ENCODE data around the gene NTM. TPM values are rescaled to one million over a fixed set of nuclear protein-coding genes. Genes with fewer than 3 reads are reported as not detected.
"Not testable (repeated sequence)": the region's sequence is repeated elsewhere in the genome, so short reads cannot be mapped to it uniquely, and the experiment has no call there.

Gene NTM
- total RNA-seq: 158 TPM

- DNase-seq: peak; percentile 75
These were observed at the start of gene NTM for GRCh38 chr11:131370090-131370751. Gene NTM, plus strand, starts transcription at chr11:131370615.

DNA sequence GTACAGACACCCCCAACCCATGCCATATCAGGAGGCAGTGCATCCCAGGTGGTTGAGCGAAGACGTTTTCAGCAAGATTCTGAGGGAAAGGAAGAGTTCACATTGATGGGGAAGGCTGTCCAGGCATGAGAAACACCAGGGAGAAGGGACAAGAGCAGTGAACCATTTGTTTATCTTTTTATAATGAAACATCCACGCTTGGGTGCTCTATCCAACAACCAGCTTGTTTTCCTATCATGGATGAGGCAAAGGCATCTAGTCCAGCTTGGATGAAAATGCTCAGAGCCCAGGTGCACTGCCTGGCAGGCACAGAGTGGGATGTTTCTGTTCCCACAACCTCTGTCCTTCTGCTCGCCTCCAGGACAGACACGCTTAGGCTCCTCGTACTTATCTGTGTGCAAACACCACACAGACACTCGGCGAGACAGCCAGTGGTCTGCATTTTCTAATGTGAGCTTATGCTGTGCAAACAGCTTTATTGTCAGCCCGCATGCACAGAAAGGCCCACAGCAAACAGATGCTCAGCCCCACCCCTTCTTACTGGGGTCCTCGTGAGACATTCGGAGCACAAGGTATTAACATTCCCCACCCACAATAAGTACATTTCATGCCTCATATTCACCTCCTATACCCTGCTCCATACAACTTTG lies 45.4 kb upstream of the NTM start:
- no peak for DNase-seq

DNA sequence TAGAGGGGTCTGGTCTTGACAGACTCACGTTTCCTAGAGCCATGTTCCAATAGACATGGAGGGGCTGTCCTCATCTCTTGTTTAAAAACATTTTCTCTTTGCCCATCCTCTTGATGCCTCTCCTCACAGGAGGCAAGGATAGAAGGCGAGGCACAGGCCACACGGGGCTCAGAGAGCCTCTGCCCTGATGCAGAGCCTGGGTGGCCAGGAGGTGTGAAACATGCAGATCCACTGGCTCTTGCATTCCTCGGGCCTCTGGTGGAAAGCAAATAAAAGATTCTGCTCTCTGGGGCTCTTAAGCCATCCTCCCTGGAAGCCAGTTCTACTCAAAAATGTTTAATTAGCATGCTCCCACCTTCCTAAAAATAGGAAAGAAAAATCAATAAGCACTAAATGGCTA lies 43.6 kb upstream of the NTM start:
- DNase-seq: no peak

DNA sequence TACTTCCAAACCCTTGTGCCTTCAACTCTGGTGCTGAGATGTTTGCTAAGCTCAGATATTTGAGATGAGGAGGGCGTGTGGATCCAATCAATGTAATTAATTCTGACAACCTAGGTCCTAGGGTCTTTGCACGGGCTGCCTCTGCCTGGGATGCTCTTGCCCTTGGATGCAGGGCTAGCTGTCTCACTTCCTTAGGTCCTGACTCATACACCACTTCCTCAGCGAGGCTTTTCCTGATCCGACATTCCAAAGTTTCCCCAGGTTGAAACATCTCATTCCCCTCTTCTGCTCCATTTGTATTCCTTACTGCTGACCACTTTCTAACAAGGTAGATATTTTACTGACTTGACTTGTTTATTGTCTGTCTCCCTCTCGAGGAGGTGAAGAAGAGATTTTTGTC lies 43.0 kb upstream of the NTM start:
- no peak for DNase-seq

DNA sequence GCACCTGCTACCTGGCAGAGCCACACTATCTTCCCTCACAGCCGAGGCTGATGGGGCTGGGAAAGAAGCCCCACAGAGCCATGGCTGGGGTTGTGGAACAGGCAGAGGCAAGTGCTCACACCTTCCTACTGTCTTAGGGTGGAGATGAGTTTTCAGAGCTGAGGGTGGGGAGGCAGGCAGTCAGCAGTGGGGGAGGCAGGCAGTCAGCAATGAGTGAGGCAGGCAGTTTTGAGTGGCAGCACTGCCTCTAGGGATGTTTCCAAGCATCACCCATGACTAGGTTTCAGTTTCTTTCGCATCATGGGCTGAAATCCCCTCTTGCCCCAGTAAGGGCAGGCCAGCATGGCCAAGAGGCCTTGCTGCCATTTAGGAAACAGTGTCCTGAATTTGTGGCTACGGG lies 41.6 kb upstream of the NTM start:
- no peak for DNase-seq

GRCh38 chr11:131331010-131331409 lies 39.4 kb upstream of the NTM start:
- DNase-seq: no peak

- DNase-seq: no peak
These were observed 38.9 kb upstream of the NTM start for GRCh38 chr11:131331546-131331945.

- no peak for DNase-seq
These were observed 35.8 kb upstream of the NTM start for GRCh38 chr11:131334601-131335000.

GRCh38 chr11:131341900-131342299 lies 28.5 kb upstream of the NTM start:
- not testable (repeated sequence) for DNase-seq

- DNase-seq: not testable (repeated sequence)
These were observed 28.0 kb upstream of the NTM start for GRCh38 chr11:131342442-131342841.

DNA sequence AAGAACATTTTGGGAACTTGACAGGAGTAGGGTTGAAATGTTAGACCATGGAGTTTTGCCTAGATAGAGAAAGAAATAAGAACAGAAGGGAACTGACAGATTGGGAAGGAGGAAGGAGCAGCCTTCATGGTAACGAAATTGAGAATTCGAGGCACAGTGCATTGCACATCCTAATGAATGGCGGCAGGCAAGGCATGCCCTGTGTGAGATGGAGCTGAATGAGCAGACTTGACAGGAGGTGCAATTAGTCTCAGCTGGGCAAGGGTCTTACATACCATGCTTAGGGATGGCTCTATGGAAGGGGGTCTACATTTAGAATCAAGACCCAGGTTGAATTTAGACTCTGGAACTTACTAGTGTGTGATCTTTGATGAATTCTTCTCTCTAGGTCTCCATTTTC lies 25.0 kb upstream of the NTM start:
- no peak for DNase-seq

- DNase-seq: no peak
These were observed 20.9 kb upstream of the NTM start for GRCh38 chr11:131349368-131350086.

DNA sequence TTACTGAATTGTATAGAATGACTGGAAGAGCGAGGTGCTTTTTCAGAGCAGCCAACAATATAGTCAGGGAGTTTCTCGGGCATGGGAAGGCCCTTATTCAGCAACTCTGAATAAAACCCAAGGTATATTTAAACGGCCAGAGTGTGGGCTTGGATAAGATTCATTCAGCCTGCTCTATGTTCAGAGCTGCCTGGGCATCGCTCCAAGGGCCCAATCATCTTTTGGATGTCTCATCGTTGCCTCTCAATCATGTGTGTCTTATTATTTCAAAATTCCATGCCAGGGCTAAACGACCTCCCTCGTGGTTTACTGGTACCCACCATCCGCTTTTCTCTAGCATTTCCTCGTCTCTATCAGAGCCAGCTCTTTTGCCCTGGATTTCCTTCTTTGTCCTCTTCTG lies 19.5 kb upstream of the NTM start:
- DNase-seq: no peak

DNA sequence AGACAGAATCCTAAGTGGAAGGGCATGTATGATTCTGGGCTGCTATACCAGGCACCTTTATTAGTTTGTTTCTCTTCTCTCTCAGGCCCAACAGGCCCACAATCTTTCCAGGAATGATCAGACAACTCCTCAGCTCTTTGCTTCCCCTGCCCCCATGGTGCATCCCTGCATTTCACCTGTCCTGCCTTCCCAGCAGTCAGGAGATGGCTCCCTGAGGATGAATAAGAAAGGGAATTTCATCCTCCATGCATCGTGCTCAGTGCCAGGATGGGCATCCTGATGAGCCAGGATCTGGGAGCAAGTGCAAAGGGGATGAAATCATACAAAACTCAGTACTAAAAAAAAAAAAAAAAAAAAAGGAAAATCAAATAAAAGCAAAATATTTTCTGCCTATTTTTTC lies 18.6 kb upstream of the NTM start:
- no peak for DNase-seq

GRCh38 chr11:131353766-131354165 lies 16.6 kb upstream of the NTM start:
- no peak for DNase-seq

DNA sequence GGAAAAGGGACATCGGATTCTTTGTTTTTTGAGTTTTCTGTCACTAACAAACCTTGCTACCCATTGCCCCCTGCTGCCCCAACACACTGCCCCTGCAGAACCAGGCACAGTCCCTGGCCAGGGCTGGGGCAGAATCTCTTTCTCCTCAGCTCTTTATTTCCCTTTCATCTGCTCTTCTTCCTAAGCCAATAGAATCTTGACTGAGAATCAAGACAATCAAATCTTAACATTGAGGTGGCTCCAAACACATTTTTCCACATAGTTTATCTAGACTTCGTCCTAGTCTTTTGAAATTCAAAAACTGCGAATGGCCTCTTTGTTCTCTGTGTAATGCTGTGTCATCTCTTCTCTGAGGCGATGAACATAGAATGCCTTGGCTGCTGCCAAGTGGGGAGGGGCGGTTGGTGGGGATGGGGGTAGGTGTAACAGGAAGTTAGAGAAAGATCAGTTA lies 16.1 kb upstream of the NTM start:
- no peak for DNase-seq

- DNase-seq: no peak
These were observed 14.2 kb upstream of the NTM start for GRCh38 chr11:131356206-131356605.

- DNase-seq: no peak
These were observed 5.0 kb upstream of the NTM start for GRCh38 chr11:131365329-131365930.

GRCh38 chr11:131370901-131371790 lies 731 bp downstream of the NTM start:
- no peak for DNase-seq

DNA sequence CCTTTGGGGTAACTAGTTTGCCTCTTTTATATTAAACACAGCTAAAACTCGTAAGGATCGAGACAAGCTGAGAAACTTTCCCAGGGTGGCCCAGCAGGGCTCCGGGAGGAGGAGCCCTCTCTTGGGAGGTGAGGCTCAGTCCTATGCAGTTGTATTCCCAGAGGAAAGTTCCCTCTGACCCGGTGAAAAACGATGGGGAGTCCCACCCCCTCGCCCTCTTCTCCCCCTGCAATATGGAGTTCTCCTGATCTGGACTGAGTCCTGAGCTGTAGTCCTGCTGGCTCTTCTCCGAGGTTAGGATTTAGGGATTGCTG lies 1.3 kb downstream of the NTM start:
- no peak for DNase-seq

GRCh38 chr11:131372234-131372962 lies 2.0 kb downstream of the NTM start:
- no peak for DNase-seq

All from occipital lobe (tissue), 2 donors.